Measurements from ENCODE around the gene SYNCRIP.
"Not testable (repeated sequence)": the region's sequence is repeated elsewhere in the genome, so short reads cannot be mapped to it uniquely, and the experiment has no call there.

SYNCRIP gene

DNA sequence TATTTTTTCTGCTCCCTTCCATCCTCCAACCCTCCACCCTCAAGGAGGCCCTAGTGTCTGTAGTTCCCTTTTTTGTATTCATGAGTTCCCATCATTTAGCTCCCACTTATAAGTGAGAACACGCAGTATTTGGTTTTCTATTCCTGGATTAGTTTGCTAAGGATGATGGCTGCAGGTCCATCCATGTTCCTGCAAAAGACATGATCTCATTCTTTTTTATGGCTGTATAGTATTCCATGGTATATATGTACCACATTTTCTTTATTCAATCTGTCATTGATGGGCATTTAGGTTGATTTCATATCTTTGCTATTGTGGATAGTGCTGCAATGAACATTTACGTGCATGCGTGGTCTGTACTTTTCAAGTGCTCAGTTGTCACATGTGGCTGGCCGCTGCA, 39.2 kb upstream of the SYNCRIP start:
- H3K27me3 ChIP-seq (ENCODE audit: insufficient read depth, poor library complexity, severe bottlenecking); H3K27ac ChIP-seq (replicated peaks); H3K4me3 ChIP-seq (replicated peaks; ENCODE audit: insufficient read depth, low read length): not testable (repeated sequence)
- peak; percentile 38; the same call in 1 of the 2 replicates for TF ChIP-seq SPI1 (IDR thresholded peaks at IDR 0.05; ENCODE audit: borderline replicate concordance, low read depth)
- DNase-seq (ENCODE audit: low read depth in 1 of 2, low spot score in 1 of 2) = peak in 1 of 2 experiments; percentile 21

GRCh38 chr6:85680388-85680787, 37.7 kb upstream of the SYNCRIP start:
- peak; percentile 18 to 40 for DNase-seq (ENCODE audit: low read depth in 1 of 2, low spot score in 1 of 2)
- TF ChIP-seq GABPA (IDR thresholded peaks at IDR 0.05; ENCODE audit: low read depth) = no peak
- no peak for TF ChIP-seq CTCF (IDR thresholded peaks at IDR 0.05; ENCODE audit: insufficient read depth, low read length)
- TF ChIP-seq SPI1 (IDR thresholded peaks at IDR 0.05; ENCODE audit: borderline replicate concordance, low read depth) = no peak
- TF ChIP-seq POLR2AphosphoS5 (IDR thresholded peaks at IDR 0.05; ENCODE audit: low read depth) = peak; percentile 67
- TF ChIP-seq, protein P1, sequence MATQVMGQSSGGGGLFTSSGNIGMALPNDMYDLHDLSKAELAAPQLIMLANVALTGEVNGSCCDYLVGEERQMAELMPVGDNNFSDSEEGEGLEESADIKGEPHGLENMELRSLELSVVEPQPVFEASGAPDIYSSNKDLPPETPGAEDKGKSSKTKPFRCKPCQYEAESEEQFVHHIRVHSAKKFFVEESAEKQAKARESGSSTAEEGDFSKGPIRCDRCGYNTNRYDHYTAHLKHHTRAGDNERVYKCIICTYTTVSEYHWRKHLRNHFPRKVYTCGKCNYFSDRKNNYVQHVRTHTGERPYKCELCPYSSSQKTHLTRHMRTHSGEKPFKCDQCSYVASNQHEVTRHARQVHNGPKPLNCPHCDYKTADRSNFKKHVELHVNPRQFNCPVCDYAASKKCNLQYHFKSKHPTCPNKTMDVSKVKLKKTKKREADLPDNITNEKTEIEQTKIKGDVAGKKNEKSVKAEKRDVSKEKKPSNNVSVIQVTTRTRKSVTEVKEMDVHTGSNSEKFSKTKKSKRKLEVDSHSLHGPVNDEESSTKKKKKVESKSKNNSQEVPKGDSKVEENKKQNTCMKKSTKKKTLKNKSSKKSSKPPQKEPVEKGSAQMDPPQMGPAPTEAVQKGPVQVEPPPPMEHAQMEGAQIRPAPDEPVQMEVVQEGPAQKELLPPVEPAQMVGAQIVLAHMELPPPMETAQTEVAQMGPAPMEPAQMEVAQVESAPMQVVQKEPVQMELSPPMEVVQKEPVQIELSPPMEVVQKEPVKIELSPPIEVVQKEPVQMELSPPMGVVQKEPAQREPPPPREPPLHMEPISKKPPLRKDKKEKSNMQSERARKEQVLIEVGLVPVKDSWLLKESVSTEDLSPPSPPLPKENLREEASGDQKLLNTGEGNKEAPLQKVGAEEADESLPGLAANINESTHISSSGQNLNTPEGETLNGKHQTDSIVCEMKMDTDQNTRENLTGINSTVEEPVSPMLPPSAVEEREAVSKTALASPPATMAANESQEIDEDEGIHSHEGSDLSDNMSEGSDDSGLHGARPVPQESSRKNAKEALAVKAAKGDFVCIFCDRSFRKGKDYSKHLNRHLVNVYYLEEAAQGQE (IDR thresholded peaks at IDR 0.05; ENCODE audit: insufficient replicate concordance, low read depth) = peak; percentile 30
- Histone ChIP-seq H3K4me3 (replicated peaks; ENCODE audit: insufficient read depth, low read length) (peak overlapping the region; percentile 54), H3K27ac (replicated peaks) (peak overlapping the region; percentile 97), H3K27me3 (ENCODE audit: insufficient read depth, poor library complexity, severe bottlenecking) (no peaks in the 10 kb centered on the region)

DNA sequence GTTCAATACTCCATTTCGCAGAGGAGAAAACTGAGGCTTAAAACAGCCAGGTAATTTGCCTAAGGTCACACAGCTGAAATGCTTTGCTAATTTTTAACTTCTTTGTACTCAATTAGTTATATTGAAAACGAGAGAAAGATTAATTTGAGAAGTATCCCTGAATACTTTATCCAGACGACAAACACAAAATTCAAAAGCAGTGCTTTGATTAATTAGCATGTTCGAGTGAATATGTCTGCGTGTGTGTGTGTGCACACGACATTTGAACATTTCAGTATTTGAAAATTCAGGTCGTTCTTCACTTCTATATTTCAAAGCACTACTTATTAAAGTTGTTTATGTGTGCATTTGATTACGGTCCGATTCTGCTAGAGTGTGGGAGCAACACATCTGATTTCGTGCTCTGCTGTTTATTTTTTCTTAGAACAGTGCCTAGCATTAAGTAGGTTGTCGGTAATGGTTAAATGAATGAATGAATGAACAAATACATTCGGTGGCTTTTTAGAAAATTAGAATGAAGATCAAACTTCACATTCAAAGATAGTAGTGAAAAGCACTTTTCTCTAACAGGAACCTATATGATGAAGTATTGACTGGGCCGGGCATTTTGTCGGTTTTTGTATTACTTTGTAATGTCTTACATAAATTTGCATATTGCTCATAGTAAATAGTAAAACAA, 36.9 kb upstream of the SYNCRIP start:
- DNase-seq (ENCODE audit: low read depth in 1 of 2, low spot score in 1 of 2) = peak in 1 of 2 experiments; percentile 22
- Histone ChIP-seq H3K4me3 (replicated peaks; ENCODE audit: insufficient read depth, low read length) (peak overlapping the region; percentile 54), H3K27ac (replicated peaks) (peak overlapping the region; percentile 97), H3K27me3 (ENCODE audit: insufficient read depth, poor library complexity, severe bottlenecking) (no peaks in the 10 kb centered on the region)
- TF ChIP-seq GABPA (IDR thresholded peaks at IDR 0.05; ENCODE audit: low read depth) (no peak), POLR2AphosphoS5 (IDR thresholded peaks at IDR 0.05; ENCODE audit: low read depth) (no peak), SPI1 (IDR thresholded peaks at IDR 0.05; ENCODE audit: borderline replicate concordance, low read depth) (no peak), CTCF (IDR thresholded peaks at IDR 0.05; ENCODE audit: insufficient read depth, low read length) (no peak)
- TF ChIP-seq, protein P1 (IDR thresholded peaks at IDR 0.05; ENCODE audit: insufficient replicate concordance, low read depth) = no peak

DNA sequence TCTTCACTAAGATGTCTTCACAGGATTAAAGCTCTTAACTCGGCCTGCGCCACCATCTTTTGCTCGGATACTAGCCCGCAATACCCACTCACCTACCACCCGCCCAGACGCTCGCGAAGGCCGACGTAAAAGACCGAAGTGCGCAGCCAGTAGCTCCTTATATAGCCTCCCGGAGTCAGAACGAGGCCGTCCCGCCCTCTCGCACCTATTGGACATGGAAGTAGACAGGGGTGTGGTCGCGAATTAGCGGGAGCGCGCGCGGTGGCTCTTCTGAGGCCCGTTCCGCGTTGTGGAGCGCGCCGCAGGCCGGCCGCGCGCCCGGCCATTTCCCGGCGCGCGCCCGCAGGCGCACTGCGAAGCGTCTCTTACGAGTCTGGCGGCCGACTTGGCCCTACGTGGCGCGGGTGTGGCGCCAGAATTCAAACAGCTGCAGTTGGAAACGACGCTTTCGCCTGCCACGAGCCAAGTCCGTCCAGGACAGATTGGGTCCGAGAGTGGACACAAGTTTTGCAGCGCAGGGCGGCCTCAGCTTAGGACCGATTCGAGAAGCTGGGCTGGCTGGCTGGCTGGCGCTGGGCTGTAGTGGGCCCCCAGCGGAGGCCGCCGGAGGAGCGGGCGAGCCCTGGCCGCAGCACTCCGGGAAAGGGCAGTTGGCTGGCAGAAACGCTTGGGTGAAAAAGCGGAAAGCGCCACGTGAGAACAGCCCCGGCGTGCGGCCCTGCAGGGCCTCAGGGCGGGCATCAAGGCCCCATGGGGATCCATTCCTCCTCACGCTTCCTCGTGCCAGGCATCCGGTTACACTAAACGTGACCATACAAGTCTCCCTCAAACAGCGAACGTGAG, 36.1 kb upstream of the SYNCRIP start:
- H3K27ac ChIP-seq (replicated peaks) = peak overlapping the region; percentile 97
- no peaks in the 10 kb centered on the region for H3K27me3 ChIP-seq (ENCODE audit: insufficient read depth, poor library complexity, severe bottlenecking)
- TF ChIP-seq CTCF (IDR thresholded peaks at IDR 0.05; ENCODE audit: insufficient read depth, low read length) = no peak
- TF ChIP-seq POLR2AphosphoS5 (IDR thresholded peaks at IDR 0.05; ENCODE audit: low read depth) = peak; percentile 100
- TF ChIP-seq SPI1 (IDR thresholded peaks at IDR 0.05; ENCODE audit: borderline replicate concordance, low read depth) = no peak; the same call in 1 of the 2 replicates
- TF ChIP-seq, protein P1 (IDR thresholded peaks at IDR 0.05; ENCODE audit: insufficient replicate concordance, low read depth) = peak; percentile 82
- TF ChIP-seq GABPA (IDR thresholded peaks at IDR 0.05; ENCODE audit: low read depth) = peak; percentile 55; the same call in 1 of the 2 replicates
- peak; percentile 96 to 98 for DNase-seq (ENCODE audit: low read depth in 1 of 2, low spot score in 1 of 2)
- H3K4me3 ChIP-seq (replicated peaks; ENCODE audit: insufficient read depth, low read length) = peak overlapping the region; percentile 66
